Duodenal mucosa (tissue), 2 donors: ENCODE measurements around the gene RIMBP2.
"Not testable (repeated sequence)": the region's sequence is repeated elsewhere in the genome, so short reads cannot be mapped to it uniquely, and the experiment has no call there.

Experiments
- H3K27ac ChIP-seq: one replicate; pipeline ENCODE4 v1.7.0; 2013; ENCODE audit warnings: low read depth, low read length
- H3K27me3 ChIP-seq, 2 donors: one replicate each; pipeline ENCODE4 v1.7.0; 2013; ENCODE audit warnings: low read length in 2 of 2, control low read depth in 1 of 2; ENCODE audit not compliant: insufficient read depth in 2 of 2, control insufficient read depth in 1 of 2
- H3K36me3 ChIP-seq, 2 donors: one replicate each; pipeline ENCODE4 v1.7.0; 2013; ENCODE audit warnings: low read length in 2 of 2, control low read depth in 1 of 2; ENCODE audit not compliant: insufficient read depth in 2 of 2, control insufficient read depth in 1 of 2
- H3K4me1 ChIP-seq, 2 donors: one replicate each; pipeline ENCODE4 v1.7.0; 2013; ENCODE audit warnings: low read length in 2 of 2, control low read depth in 1 of 2; ENCODE audit not compliant: insufficient read depth in 2 of 2, control insufficient read depth in 1 of 2
- H3K4me3 ChIP-seq, 2 donors: one replicate each; pipeline ENCODE4 v1.7.0; 2013; ENCODE audit warnings: low read length in 2 of 2, low read depth in 1 of 2
- H3K9ac ChIP-seq, 2 donors: one replicate each; pipeline ENCODE4 v1.7.0; 2013; ENCODE audit warnings: low read length in 2 of 2, low read depth in 1 of 2
- H3K9me3 ChIP-seq, 2 donors: one replicate each; pipeline ENCODE4 v1.7.0; 2013; ENCODE audit warnings: low read length in 2 of 2, control low read depth in 1 of 2; ENCODE audit not compliant: control insufficient read depth in 1 of 2

The RIMBP2 gene

DNA sequence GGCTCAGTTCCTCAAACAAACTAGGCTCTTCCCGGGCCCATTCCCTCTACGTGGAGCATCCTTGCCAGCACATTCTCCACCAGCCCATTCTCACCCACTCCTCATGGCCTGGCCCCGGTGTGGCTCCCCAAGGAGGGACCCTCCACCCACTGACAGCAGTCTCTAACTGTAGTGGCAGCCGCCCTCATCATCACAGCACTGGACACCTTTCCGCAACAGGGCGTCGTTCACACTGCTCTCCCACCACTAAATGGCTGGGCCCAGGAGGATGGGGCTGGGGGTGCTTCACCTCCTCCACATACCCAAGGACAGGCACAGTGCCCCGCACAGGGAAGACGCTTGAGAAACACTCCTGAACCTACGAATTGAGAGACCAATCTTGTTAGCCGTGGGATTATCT, 123.0 kb downstream of the RIMBP2 start:
- H3K9ac ChIP-seq = no peak overlapping the region
- no peaks in the 10 kb centered on the region for H3K27me3 ChIP-seq
- H3K9me3 ChIP-seq = peaks cover 0 to 3% of the 10 kb centered on the region in 2 donors
- no peak overlapping the region for H3K27ac ChIP-seq
- H3K4me1 ChIP-seq = no peaks in the 10 kb centered on the region
- no peak overlapping the region for H3K4me3 ChIP-seq
- no peaks in the 10 kb centered on the region for H3K36me3 ChIP-seq

DNA sequence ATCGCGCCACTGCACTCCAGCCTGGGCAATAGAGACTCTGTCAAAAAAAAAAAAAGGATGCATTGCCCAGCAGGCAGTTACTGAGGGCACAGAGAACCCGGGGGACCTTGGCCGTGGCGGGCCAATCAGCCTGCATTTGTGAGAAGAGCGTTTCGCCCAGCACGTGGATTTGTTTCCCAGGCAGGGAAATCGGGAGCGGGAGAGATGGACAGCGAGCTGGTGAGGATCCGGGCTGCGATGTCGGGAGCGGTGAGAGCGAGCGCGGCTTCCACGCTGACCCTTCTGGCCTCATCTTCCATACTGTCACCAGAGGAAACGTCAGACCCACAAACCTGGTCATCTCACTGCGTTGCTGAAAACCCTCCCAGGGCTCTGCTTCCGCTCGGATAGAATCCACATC, 123.5 kb downstream of the RIMBP2 start:
- peaks cover 0 to 3% of the 10 kb centered on the region in 2 donors for H3K9me3 ChIP-seq
- H3K27ac ChIP-seq = no peak overlapping the region
- H3K4me3 ChIP-seq = no peak overlapping the region

DNA sequence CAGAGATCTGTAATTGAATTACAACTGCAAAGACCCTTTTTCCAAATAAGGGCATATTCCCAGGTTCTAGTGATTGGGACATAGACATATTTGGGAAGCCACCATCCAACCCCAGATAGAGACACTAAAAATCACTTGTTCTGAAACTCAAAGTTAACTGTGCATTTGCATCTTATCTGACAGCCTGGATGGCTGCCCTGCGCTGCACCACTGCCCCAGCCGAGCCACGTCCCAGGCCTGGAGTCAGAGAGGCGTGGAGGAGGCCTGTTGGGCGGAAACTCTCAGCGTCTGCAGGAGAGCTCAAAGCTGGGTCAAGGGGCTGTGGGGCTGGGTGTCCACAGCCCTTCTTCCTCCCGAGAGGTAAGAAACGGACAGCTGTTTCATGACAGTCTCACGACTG, 124.4 kb downstream of the RIMBP2 start:
- Histone ChIP-seq H3K4me1 (no peaks in the 10 kb centered on the region), H3K27ac (no peak overlapping the region), H3K36me3 (no peaks in the 10 kb centered on the region), H3K27me3 (no peaks in the 10 kb centered on the region), H3K9ac (no peak overlapping the region), H3K9me3 (peaks cover 0 to 3% of the 10 kb centered on the region in 2 donors), H3K4me3 (no peak overlapping the region)

More for the DNA sequence above, 123.5 kb downstream of the RIMBP2 start:
- H3K36me3 ChIP-seq = no peaks in the 10 kb centered on the region
- no peaks in the 10 kb centered on the region for H3K4me1 ChIP-seq
- H3K9ac ChIP-seq = no peak overlapping the region
- no peaks in the 10 kb centered on the region for H3K27me3 ChIP-seq

DNA sequence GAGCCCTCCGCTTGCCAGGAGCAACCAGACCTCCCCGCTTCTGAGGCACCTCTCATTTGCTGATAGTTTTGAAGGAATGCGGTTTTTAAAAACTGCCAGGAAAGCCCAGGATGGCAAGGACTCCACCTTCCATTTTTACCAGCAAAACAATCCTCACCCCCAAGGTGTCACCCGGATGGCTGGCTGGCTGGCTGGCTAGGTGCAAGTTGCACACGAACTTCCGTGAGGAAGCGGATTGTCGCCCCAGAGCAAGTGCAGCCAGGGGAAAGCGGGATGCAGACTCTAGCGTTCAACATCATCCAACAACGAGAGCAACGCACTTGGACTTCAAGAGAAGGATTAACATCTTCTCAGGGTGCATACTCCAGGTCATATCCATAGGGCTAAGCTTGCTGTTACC, 125.4 kb downstream of the RIMBP2 start:
- Histone ChIP-seq H3K36me3 (no peaks in the 10 kb centered on the region), H3K27ac (no peak overlapping the region), H3K9me3 (no peaks in the 10 kb centered on the region), H3K27me3 (no peaks in the 10 kb centered on the region), H3K9ac (no peak overlapping the region), H3K4me3 (no peak overlapping the region), H3K4me1 (no peaks in the 10 kb centered on the region)

DNA sequence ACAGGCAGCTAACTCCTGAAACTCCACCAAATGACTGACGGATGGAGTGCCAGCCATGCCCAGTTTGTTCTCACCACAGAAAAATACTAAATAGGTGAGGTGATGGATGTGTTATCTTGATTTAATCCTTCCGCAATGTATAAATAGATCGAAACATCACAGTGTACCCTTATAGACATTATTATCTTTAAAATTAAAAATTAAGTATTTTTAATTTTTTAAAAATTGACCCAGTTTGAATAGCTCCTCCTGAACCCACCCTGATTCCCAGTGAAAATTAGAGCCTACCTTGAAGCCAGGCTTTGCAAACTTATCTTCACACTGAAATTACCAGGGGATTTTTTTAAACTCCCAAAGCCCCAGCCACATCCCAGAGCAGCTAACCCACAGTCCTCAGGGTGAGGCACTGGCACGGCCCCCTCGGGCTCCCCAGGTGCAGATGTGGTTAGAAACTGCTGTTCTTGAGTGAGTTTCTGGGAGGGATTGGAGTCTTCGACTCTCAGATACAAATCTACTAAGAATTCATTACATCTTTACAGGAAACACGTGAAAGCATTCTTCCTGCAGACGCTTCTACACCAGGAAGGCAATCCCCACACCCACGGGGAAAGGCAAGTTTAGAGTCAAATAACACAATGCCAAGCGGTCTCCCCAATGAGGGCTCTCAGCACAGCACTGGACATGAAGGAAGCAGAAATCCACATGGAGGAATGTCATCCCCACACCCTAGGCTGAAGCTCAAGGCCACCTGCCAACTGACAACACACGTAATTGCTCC, 126.4 kb downstream of the RIMBP2 start:
- H3K4me3 ChIP-seq = no peak overlapping the region
- H3K9me3 ChIP-seq = no peaks in the 10 kb centered on the region
- H3K9ac ChIP-seq = no peak overlapping the region
- no peaks in the 10 kb centered on the region for H3K36me3 ChIP-seq
- H3K27ac ChIP-seq = no peak overlapping the region
- H3K27me3 ChIP-seq = no peaks in the 10 kb centered on the region
- H3K4me1 ChIP-seq = no peaks in the 10 kb centered on the region

DNA sequence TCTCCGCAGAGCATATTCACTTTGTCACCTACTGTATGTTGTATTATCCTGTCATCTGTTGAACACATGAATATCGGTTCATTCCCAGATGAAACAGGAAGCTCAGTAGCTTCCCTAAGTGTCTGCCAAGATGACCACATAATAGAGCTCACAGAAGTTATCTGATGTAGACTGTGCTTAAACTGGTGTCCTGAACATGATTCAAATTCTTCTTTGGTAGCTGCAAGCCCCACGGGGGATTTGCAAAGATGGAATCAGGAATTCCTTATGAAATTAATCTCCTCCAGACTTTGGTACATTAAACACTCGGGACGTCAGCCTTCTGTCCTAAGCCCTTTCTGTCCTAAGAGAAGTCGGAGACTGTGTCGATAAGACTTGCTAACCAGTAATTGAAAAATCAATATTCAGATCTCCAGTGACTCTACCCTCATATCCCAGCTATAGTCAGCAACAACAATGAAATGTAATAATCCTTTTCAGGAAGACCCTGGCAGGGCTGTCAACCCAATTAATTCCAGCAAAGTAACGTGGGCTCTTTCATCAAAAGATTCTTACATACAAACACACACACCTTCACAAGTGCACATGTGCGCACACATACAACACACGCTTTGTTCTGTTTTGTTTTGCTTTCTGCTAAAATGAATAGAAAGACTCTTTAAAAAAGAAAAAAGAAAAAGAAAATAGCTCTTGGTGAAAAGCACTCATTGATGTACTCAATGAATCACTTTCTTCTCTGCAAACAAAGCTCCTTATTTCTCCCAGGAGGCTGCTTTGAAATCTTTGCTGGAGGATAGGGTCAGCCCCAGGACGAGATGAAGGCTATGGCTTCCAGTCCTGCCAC, 127.2 kb downstream of the RIMBP2 start:
- H3K4me1 ChIP-seq = no peaks in the 10 kb centered on the region
- H3K4me3 ChIP-seq = no peak overlapping the region
- no peaks in the 10 kb centered on the region for H3K27me3 ChIP-seq
- no peak overlapping the region for H3K27ac ChIP-seq
- peaks cover 0 to 4% of the 10 kb centered on the region in 2 donors for H3K9me3 ChIP-seq
- H3K36me3 ChIP-seq = no peaks in the 10 kb centered on the region
- no peak overlapping the region for H3K9ac ChIP-seq

DNA sequence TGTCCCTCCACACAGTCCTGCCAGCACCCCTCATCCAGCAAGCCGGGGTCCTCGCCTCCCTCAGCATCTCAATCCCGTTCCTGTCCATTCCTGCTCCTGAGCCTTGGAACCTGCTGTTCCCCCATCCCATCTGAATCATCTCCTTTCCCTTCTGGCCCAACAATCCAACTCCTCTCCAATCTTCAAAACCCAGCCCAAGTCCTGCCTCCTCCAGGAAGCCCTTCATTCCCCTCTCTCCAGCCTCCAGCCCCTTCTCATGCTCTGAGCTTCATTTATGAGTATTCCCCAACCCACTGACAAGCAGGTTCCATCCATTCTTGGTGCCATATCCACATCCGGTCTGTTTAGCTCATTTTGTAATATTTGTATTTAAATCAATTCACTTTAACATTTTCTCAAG, 128.1 kb downstream of the RIMBP2 start:
- Histone ChIP-seq H3K36me3 (no peaks in the 10 kb centered on the region), H3K9ac (no peak overlapping the region), H3K9me3 (peaks cover 0 to 10% of the 10 kb centered on the region in 2 donors), H3K4me1 (no peaks in the 10 kb centered on the region), H3K27me3 (no peaks in the 10 kb centered on the region), H3K4me3 (no peak overlapping the region), H3K27ac (no peak overlapping the region)

DNA sequence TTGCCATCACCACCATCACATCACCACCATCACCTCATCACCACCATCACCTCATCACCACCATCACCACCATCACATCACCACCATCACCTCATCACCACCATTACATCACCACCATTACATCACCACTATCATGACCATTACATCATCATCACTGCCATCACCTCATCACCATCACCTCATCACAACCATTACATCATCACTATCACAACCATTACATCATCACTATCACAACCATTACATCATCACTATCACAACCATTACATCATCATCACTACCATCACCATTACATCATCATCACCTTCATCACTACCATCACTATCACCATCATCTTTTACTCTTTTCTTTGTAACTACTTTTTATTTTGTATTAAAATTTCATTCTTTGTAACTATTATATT, 131.6 kb downstream of the RIMBP2 start:
- not testable (repeated sequence) for H3K4me3 ChIP-seq, H3K36me3 ChIP-seq, H3K27ac ChIP-seq, H3K4me1 ChIP-seq, H3K9ac ChIP-seq, H3K27me3 ChIP-seq
- H3K9me3 ChIP-seq = peaks cover 0 to 10% of the 10 kb centered on the region in 2 donors

DNA sequence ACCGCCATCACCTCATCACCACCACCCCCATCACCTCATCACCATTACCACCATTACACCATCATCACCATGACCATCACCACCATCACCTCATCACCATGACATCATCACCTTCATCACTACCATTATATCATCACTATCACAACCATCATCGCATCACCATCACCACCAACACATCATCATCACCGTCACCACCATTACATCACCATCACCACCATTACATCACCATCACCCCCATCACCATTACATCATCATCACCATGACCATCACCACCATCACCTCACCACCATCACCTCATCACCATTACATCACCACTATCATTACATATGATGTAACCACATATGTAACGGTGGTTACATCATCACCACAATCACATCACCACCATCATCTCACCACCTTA, 132.3 kb downstream of the RIMBP2 start:
- H3K4me1 ChIP-seq = no peaks in the 10 kb centered on the region
- no peak overlapping the region for H3K4me3 ChIP-seq
- no peaks in the 10 kb centered on the region for H3K27me3 ChIP-seq
- H3K36me3 ChIP-seq = no peaks in the 10 kb centered on the region
- no peak overlapping the region for H3K27ac ChIP-seq
- peaks cover 0 to 10% of the 10 kb centered on the region in 2 donors for H3K9me3 ChIP-seq
- H3K9ac ChIP-seq = no peak overlapping the region

DNA sequence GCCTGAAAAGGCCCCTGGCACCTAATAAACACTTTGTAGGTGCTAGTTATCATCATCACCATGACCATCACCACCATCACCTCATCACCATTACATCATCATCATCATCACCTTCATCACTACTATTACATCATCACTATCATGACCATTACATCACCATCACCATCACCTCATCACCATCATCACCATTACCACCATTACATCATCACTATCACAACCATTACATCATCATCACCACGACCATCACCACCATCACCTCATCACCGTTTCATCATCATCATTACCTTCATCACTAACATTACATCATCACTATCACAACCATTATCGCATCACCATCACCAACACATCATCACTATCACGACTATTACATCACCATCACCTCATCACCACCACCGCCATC, 132.8 kb downstream of the RIMBP2 start:
- Histone ChIP-seq H3K27ac (no peak overlapping the region), H3K36me3 (no peaks in the 10 kb centered on the region), H3K9me3 (peaks cover 0 to 10% of the 10 kb centered on the region in 2 donors), H3K4me1 (no peaks in the 10 kb centered on the region), H3K9ac (no peak overlapping the region), H3K4me3 (no peak overlapping the region), H3K27me3 (no peaks in the 10 kb centered on the region)
